AG09309 (cell line): Measurements from ENCODE around the gene SNORC.
"Not testable (repeated sequence)": the region's sequence is repeated elsewhere in the genome, so short reads cannot be mapped to it uniquely, and the experiment has no call there.

Source experiments
- DNase-seq: peaks from one replicate; pipeline ENCODE4 v3.0.0-alpha.2; 2010; ENCODE audit warnings: low read depth
- H3K4me3 ChIP-seq: 2 replicates; pipeline ENCODE4 v1.5.1; 2011; ENCODE audit warnings: mild to moderate bottlenecking, low read depth, low read length, moderate library complexity; ENCODE audit not compliant: control insufficient read depth
- CTCF ChIP-seq: IDR thresholded peaks from 2 replicates; pipeline ENCODE4 v1.5.1; 2011; ENCODE audit warnings: mild to moderate bottlenecking, low read depth, low read length, inconsistent platforms; ENCODE audit not compliant: insufficient read depth, control insufficient read depth; ENCODE audit errors: missing control alignments

SNORC gene

GRCh38 chr2:232900811-232901735 is 31.0 kb downstream of the SNORC start:
- no peak for TF ChIP-seq CTCF
- no peak for DNase-seq
- H3K4me3 ChIP-seq, result no peak overlapping the region

GRCh38 chr2:232901736-232902578 is 31.9 kb downstream of the SNORC start:
- peak; percentile 67 for DNase-seq
- TF ChIP-seq CTCF, result no peak
- H3K4me3 ChIP-seq, result no peak overlapping the region

- TF ChIP-seq CTCF, result no peak
- H3K4me3 ChIP-seq, result no peak overlapping the region
- no peak for DNase-seq
Observed at GRCh38 chr2:232903989-232904388, 33.9 kb downstream of the SNORC start.

DNA sequence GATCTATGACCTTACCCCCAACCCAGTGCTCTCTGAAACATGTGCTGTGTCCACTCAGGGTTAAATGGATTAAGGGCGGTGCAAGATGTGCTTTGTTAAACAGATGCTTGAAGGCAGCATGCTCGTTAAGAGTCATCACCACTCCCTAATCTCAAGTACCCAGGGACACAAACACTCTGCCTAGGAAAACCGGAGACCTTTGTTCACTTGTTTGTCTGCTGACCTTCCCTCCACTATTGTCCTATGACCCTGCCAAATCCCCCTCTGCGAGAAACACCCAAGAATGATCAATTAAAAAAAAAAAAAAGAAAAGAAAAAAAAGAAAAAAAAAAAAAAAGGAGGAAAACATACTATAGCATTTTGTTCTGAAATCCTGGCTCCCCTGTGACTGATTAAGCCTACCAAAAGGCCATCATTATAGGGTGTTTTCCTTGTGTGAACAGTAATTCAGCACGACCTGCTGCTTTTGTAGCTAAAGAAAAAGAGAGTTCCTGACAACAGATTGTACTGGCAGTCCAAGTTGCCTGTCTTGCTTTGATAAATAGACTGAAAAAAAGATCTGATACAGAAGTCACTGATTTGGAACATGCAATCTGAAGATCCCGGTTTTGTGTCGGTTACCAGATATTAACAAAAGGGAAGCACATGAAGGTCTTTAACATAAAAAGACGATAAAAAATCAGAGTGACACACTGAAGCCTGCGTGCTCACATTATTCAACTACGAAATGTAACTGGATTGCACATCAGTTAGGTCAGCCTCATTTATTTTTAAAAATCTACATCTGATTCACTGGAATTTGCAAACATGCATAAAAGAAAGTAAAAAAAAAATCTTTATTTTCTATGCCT is 37.0 kb downstream of the SNORC start:
- not testable (repeated sequence) for DNase-seq

GRCh38 chr2:232907718-232908085 is 37.6 kb downstream of the SNORC start:
- H3K4me3 ChIP-seq, DNase-seq: not testable (repeated sequence)

More for the DNA sequence above, 37.0 kb downstream of the SNORC start:
- H3K4me3 ChIP-seq, result not testable (repeated sequence)

DNA sequence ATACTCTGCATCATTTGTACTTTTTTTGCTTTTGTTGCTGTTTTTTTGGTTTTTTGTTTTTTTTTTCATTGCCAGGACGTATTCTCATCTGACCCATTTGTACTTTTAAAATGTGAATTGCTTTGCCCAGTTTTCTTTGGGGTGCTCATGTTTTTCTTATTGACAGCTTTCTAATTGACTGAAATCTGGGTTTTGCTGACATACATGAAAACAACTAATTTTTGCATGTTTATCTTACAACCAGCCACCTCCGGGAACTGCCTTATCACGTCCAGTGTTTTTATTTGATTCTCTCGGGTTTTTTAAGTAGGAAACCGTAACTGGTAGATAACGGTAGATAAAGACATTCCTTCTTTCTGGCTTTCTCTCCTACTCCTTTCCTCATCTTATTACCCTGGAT is 38.6 kb downstream of the SNORC start:
- DNase-seq, result no peak
- no peak for TF ChIP-seq CTCF
- no peak overlapping the region for H3K4me3 ChIP-seq

DNA sequence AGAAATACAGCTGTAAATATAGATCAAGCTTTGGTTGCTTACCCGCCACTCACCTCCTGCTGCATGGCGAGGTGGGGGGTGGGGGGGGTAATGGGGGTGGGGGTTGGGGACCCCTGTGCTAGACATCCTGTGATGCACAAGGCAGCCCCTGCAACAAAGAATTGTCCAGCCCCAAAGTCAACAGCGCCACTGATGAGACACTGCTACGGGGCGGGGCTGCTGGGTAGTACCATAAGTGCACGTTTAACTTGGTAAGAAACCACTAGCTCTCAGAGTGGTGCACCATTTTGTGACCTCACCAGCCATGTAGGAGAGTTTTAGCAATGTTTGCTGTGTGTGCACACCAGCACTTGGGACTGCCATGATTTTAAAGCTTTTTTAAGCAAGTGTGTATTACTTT is 40.3 kb downstream of the SNORC start:
- no peak for TF ChIP-seq CTCF
- DNase-seq, result no peak
- no peak overlapping the region for H3K4me3 ChIP-seq
